Erythroblast (primary cell): ENCODE measurements around the gene RAD51B.

Experiments used
- GATA1 ChIP-seq: IDR thresholded peaks from 2 replicates; pipeline ENCODE4 v1.6.1; 2011; ENCODE audit warnings: low read depth, mild to moderate bottlenecking, control low read depth, low read length, moderate library complexity
- POLR2A ChIP-seq: IDR thresholded peaks from 2 replicates; pipeline ENCODE4 v1.6.1; 2011; ENCODE audit warnings: mild to moderate bottlenecking, low read length

DNA sequence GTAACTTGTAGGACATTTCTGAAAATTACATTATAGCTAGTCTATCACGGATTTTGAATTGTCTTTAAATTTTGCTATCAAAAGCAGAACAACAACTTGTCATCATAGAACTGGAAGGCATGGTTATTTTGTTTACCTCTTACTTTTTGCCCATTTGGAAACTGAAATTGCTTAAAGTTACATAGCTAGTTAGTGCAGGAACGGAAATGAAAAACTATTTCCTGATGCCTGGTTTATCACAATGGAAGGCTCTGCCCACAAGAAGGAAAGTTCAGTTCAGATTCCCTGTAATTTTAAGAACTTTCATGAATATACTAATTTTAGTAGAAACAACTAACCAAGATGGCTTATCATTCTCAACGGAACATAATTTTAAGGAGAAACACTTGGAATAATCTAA, 427.7 kb downstream of the RAD51B start:
- no peak for TF ChIP-seq POLR2A
- TF ChIP-seq GATA1 = no peak
